Measurements from ENCODE around the gene TIGD3. TPM values are rescaled to one million over a fixed set of nuclear protein-coding genes. Genes with fewer than 3 reads are reported as not detected.

Gene TIGD3
- total RNA-seq, 4 donors from 2014 or later: 0.30 to 0.59 TPM; not detected in 2

DNA sequence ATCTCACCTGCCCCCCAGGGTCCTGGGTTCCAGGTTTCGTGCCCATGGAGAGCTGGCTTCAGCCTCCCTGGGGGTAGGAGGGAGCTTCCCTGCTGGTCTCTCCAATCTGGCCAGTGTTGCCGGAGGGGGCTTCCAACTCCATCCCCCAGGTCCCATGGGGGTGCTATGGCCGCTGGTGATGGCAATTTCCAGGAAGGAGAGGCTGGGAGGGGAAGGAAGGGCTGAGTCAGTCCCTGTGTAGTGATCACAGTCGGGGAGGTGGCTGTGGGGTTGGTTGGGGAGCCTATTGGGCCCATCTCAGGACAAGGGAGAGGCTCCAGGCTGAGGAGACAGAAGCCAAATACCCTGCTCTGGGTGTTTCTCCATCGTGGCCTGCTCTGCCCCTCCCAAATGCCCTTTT lies 45.5 kb upstream of the TIGD3 start:
- H3K9me3 ChIP-seq: no peaks in the 10 kb centered on the region
- WGBS, 2 donors: 57 to 69% methylated on average over 4 to 5 of the region's 5 CpGs
- H3K27ac ChIP-seq: peak overlapping the region in 3 of 4 donors; percentile 25 to 69 (median 45)
- H3K4me3 ChIP-seq: no peak overlapping the region
- peaks cover 0 to 3% (median 0%) of the 10 kb centered on the region in 3 donors for H3K36me3 ChIP-seq
- DNase-seq (ENCODE audit: low spot score in 2 of 2): no peak
- peaks cover 0 to 53% (median 14%) of the 10 kb centered on the region in 4 donors for H3K4me1 ChIP-seq
- H3K27me3 ChIP-seq: no peaks in the 10 kb centered on the region
- TF ChIP-seq, protein P1, sequence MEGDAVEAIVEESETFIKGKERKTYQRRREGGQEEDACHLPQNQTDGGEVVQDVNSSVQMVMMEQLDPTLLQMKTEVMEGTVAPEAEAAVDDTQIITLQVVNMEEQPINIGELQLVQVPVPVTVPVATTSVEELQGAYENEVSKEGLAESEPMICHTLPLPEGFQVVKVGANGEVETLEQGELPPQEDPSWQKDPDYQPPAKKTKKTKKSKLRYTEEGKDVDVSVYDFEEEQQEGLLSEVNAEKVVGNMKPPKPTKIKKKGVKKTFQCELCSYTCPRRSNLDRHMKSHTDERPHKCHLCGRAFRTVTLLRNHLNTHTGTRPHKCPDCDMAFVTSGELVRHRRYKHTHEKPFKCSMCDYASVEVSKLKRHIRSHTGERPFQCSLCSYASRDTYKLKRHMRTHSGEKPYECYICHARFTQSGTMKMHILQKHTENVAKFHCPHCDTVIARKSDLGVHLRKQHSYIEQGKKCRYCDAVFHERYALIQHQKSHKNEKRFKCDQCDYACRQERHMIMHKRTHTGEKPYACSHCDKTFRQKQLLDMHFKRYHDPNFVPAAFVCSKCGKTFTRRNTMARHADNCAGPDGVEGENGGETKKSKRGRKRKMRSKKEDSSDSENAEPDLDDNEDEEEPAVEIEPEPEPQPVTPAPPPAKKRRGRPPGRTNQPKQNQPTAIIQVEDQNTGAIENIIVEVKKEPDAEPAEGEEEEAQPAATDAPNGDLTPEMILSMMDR (IDR thresholded peaks at IDR 0.05): no peak
- no peak for TF ChIP-seq EP300 (IDR thresholded peaks at IDR 0.05)

- H3K9me3 ChIP-seq: no peaks in the 10 kb centered on the region
- no peak overlapping the region for H3K4me3 ChIP-seq
- TF ChIP-seq EP300 (IDR thresholded peaks at IDR 0.05) (no peak), POLR2A (IDR thresholded peaks at IDR 0.05) (no peak)
- TF ChIP-seq, protein P1 (IDR thresholded peaks at IDR 0.05): no peak
- DNase-seq (ENCODE audit: low spot score in 2 of 2): peak in 1 of 2 donors; percentile 41
- H3K27me3 ChIP-seq: no peaks in the 10 kb centered on the region
- WGBS, 2 donors: 58% methylated on average over 7 to 10 of the region's 10 CpGs
- peak overlapping the region in 1 of 4 donors; percentile 15 for H3K27ac ChIP-seq
- H3K36me3 ChIP-seq: no peaks in the 10 kb centered on the region
- peaks cover 0 to 58% (median 16%) of the 10 kb centered on the region in 4 donors for H3K4me1 ChIP-seq
Observed at GRCh38 chr11:65310215-65310614, 44.3 kb upstream of the TIGD3 start.

GRCh38 chr11:65310736-65311135 lies 43.8 kb upstream of the TIGD3 start:
- 62 to 63% methylated on average over 5 of the region's 6 CpGs for WGBS, 2 donors
- TF ChIP-seq, protein P1 (IDR thresholded peaks at IDR 0.05): no peak
- no peak for TF ChIP-seq EP300 (IDR thresholded peaks at IDR 0.05)
- TF ChIP-seq POLR2A (IDR thresholded peaks at IDR 0.05): no peak
- Histone ChIP-seq H3K36me3 (no peaks in the 10 kb centered on the region), H3K27ac (no peak overlapping the region), H3K9me3 (no peaks in the 10 kb centered on the region), H3K4me1 (peaks cover 0 to 59% (median 16%) of the 10 kb centered on the region in 4 donors), H3K27me3 (no peaks in the 10 kb centered on the region), H3K4me3 (no peak overlapping the region)
- DNase-seq (ENCODE audit: low spot score in 2 of 2): no peak

DNA sequence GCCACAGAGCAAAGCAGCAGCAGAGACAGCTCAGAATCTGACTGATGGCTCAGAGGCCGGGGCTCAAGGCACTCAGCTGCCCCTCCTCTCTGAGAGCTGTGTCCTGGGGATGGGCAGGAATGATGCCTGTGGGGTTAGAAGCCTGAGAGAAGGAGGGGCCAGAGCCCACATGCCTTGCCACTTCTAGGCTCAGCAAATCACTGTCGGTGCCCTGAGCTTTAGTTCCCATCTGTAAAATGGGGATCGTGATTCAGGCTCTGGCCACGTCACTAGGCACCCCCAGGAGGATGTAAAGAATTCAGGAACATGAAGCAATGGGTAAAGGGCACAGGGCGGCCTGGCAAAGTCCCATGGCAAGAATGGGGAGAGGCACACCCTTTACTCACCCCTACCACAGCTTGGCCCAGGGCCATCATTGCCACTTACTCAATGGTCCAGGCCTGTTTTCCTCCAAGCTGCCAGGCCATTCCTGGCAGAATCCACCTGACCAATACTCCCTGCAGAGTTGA lies 43.3 kb upstream of the TIGD3 start:
- 57 to 72% methylated on average over 5 of the region's 5 CpGs for WGBS, 2 donors
- no peak for DNase-seq (ENCODE audit: low spot score in 2 of 2)
- H3K4me1 ChIP-seq: peaks cover 0 to 64% (median 19%) of the 10 kb centered on the region in 4 donors
- H3K36me3 ChIP-seq: no peaks in the 10 kb centered on the region
- TF ChIP-seq, protein P1 (IDR thresholded peaks at IDR 0.05): no peak
- TF ChIP-seq EP300 (IDR thresholded peaks at IDR 0.05) (no peak), POLR2A (IDR thresholded peaks at IDR 0.05) (no peak)
- H3K9me3 ChIP-seq: no peaks in the 10 kb centered on the region
- H3K27ac ChIP-seq: no peak overlapping the region
- no peaks in the 10 kb centered on the region for H3K27me3 ChIP-seq
- H3K4me3 ChIP-seq: no peak overlapping the region

- Histone ChIP-seq H3K27ac (peak within 1 kb of the TSS; percentile 81 to 93 (median 88)), H3K27me3 (no peaks in the 10 kb centered on the region), H3K9me3 (no peaks in the 10 kb centered on the region), H3K4me3 (peak within 1 kb of the TSS; percentile 73 to 98 (median 76)), H3K4me1 (peaks cover 0 to 73% (median 13%) of the 10 kb centered on the region in 4 donors), H3K36me3 (peaks cover 0 to 2% (median 0%) of the 10 kb centered on the region in 3 donors)
- DNase-seq (ENCODE audit: low spot score in 2 of 2): peak; percentile 80 to 81
- WGBS, 2 donors: 0 to 1% methylated on average over 22 to 41 of the region's 74 CpGs
- TF ChIP-seq, protein P1 (IDR thresholded peaks at IDR 0.05): peak in 2 of 5 experiments; percentile 54 to 68
- TF ChIP-seq POLR2A (IDR thresholded peaks at IDR 0.05): peak; percentile 44 to 89
- TF ChIP-seq EP300 (IDR thresholded peaks at IDR 0.05): peak in 1 of 2 donors; percentile 93
Observed at GRCh38 chr11:65314501-65315203, 39.9 kb upstream of the TIGD3 start, which contains the start of gene CDC42EP2. TSS of gene CDC42EP2 (plus strand) at chr11:65314866. CDS start at chr11:65320899, 6,033 bp downstream.

Data from tibial nerve (tissue), 4 donors.